Measurements from ENCODE around the gene ECEL1.

Gene ECEL1

DNA sequence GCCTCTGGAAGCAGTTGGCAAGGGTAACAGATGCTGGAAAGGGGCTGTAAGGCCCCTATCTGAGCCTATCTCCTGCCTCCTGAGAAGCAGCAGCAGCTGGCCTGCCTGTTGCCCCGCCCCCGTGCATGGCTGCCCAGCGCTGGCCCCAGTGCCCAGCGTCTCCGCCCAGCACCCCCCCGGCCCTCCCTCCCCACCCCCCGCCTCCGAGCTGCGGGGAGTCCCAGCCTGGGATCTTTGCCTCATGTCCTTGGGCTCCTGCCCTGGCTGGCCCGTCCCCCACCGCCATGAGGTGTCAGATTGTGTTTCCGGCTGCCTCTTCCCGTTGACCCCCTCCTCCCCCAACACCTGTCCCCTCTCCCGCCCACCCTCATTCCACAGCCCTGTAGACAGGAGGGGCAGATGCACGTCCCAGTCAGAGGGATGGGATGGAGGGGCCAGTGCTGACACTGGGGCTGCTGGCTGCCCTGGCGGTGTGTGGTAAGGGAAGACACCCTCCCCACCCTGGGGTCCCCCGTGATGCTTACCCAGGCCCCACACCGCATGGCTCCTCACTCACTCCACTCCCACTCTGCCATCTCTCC, 38.2 kb upstream of the ECEL1 start, which contains the start of gene CHRND:
Gene CHRND, plus strand, starts transcription at position 370 of the 581 bp plus-strand sequence. Its CDS starts 56 bp downstream, at position 426.
- DNase-seq (ENCODE audit: low read depth), result no peak
- TF ChIP-seq, protein P1, sequence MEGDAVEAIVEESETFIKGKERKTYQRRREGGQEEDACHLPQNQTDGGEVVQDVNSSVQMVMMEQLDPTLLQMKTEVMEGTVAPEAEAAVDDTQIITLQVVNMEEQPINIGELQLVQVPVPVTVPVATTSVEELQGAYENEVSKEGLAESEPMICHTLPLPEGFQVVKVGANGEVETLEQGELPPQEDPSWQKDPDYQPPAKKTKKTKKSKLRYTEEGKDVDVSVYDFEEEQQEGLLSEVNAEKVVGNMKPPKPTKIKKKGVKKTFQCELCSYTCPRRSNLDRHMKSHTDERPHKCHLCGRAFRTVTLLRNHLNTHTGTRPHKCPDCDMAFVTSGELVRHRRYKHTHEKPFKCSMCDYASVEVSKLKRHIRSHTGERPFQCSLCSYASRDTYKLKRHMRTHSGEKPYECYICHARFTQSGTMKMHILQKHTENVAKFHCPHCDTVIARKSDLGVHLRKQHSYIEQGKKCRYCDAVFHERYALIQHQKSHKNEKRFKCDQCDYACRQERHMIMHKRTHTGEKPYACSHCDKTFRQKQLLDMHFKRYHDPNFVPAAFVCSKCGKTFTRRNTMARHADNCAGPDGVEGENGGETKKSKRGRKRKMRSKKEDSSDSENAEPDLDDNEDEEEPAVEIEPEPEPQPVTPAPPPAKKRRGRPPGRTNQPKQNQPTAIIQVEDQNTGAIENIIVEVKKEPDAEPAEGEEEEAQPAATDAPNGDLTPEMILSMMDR (IDR thresholded peaks at IDR 0.05; ENCODE audit: low read length, missing control alignments), result no peak
- no peak within 1 kb of the TSS for H3K4me3 ChIP-seq (replicated peaks; ENCODE audit: low read depth, low read length)

DNA sequence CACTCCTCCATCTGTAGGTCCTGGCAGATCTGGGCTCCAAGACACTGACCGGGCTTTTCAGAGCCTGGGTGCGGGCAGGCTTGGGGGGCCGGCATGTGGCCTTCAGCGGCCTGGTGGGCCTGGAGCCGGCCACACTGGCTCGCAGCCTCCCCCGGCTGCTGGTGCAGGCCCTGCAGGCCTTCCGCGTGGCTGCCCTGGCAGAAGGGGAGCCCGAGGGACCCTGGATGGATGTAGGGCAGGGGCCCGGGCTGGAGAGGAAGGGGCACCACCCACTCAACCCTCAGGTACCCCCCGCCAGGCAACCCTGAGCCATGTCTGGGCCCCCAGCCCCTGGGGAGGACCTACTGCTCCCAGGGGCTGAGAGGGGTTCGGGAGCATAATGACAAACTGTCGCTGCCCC, 37.6 kb upstream of the ECEL1 start:
- no peak overlapping the region for H3K4me3 ChIP-seq (replicated peaks; ENCODE audit: low read depth, low read length)
- DNase-seq (ENCODE audit: low read depth), result no peak
- TF ChIP-seq, protein P1 (IDR thresholded peaks at IDR 0.05; ENCODE audit: low read length, missing control alignments), result no peak

DNA sequence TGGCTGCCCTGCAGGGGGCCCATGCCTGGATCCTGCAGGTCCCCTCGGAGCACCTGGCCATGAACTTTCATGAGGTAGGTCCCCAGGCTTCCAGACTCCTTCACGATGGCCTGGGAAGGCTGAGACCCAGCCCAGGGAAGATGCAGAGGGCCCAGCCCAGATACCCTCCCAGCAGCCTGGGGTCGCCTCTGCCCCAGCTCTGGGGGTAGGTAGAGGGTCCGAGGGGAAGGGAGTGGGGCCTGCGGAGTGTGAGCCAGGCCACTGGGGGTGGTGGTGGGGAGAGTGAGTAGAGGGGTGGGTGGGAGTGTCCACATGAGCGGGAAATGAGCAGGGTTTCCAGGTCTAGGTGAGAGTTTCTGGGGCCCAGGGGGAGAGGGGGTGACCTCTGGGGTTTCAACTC, 37.1 kb upstream of the ECEL1 start:
- H3K4me3 ChIP-seq (replicated peaks; ENCODE audit: low read depth, low read length), result no peak overlapping the region
- no peak for DNase-seq (ENCODE audit: low read depth)

DNA sequence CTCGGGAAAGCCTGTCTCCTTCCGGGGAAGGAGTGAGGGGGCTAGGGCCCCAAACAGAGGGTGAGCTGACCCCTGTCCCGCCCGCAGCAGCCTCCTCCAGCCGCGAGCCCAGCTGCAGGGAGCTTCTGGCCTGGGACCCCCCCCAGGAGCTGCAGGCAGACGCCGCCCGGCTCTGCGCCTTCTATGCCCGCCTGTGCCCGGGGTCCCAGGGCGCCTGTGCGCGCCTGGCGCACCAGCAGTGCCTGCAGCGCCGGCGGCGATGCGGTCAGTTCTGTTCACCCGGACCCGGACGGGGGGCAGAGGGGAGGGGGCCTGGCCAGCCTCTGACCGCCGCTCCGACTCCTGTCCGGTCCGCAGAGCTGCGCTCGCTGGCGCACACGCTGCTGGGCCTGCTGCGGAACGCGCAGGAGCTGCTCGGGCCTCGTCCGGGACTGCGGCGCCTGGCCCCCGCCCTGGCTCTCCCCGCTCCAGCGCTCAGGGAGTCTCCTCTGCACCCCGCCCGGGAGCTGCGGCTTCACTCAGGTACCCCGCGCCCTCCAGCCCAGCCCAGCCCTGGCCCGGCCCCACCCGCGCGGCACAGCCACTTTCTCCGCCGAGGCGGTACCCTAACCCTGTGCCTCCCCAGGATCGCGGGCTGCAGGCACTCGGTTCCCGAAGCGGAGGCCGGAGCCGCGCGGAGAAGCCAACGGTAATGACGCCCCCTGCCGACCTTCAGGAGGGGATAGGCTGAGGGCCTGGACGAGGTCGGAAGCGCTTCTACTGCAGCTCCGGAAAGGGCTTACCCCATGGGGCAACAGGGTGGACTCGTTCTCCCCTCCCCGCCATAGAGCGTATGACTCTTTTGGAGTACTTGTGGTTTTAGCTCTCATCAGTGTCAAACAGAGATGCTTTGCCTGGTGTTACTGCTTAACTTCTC, 36.3 kb upstream of the ECEL1 start:
- TF ChIP-seq, protein P1 (IDR thresholded peaks at IDR 0.05; ENCODE audit: low read length, missing control alignments), result no peak
- peak; percentile 24 for DNase-seq (ENCODE audit: low read depth)
- H3K4me3 ChIP-seq (replicated peaks; ENCODE audit: low read depth, low read length), result no peak overlapping the region

More for the DNA sequence above, 37.1 kb upstream of the ECEL1 start:
- TF ChIP-seq, protein P1 (IDR thresholded peaks at IDR 0.05; ENCODE audit: low read length, missing control alignments), result no peak

DNA sequence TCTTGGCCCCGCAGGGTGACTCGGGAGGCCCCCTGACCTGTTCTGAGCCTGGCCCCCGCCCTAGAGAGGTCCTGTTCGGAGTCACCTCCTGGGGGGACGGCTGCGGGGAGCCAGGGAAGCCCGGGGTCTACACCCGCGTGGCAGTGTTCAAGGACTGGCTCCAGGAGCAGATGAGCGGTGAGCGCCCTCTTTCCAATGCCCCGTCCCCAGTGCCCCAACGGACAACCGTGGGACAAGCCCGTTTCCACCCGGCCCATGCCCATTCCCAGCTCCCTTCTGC, 35.7 kb upstream of the ECEL1 start:
- TF ChIP-seq, protein P1 (IDR thresholded peaks at IDR 0.05; ENCODE audit: low read length, missing control alignments), result no peak
- no peak for DNase-seq (ENCODE audit: low read depth)

DNA sequence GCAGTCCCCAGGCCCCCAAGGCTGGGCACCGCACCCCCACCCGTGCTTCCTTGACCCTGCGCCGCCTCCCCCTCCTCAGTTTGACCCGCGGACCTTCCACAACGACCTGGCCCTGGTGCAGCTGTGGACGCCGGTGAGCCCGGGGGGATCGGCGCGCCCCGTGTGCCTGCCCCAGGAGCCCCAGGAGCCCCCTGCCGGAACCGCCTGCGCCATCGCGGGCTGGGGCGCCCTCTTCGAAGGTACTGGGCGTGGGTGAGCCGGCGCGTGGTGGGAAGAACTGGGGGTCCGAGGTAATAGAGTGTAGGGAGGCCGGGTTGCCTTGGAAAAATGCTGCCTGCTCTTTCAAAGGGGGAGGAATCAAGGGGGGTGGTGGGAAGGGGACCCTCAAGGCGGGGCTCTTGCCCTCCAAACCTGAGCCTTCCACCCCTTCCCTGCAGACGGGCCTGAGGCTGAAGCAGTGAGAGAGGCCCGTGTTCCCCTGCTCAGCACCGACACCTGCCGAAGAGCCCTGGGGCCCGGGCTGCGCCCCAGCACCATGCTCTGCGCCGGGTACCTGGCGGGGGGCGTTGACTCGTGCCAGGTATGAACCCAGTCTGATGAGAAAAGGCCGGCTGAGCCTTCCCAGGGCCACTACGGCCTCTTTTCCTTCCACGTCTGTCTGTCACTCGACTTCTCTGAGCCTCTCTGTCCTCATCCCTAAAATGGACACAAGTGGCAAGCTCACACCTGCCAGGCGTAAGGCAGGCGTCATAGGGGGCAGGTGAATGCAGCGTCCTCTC, 35.2 kb upstream of the ECEL1 start:
- no peak overlapping the region for H3K4me3 ChIP-seq (replicated peaks; ENCODE audit: low read depth, low read length)
- no peak for DNase-seq (ENCODE audit: low read depth)
- TF ChIP-seq, protein P1 (IDR thresholded peaks at IDR 0.05; ENCODE audit: low read length, missing control alignments), result no peak

More for the DNA sequence above, 35.7 kb upstream of the ECEL1 start:
- no peak overlapping the region for H3K4me3 ChIP-seq (replicated peaks; ENCODE audit: low read depth, low read length)
